Liver (tissue), 9 donors: ENCODE measurements around the gene NEU4. TPM values are rescaled to one million over a fixed set of nuclear protein-coding genes. Genes with fewer than 3 reads are reported as not detected.

ENCODE experiments used
- DNase-seq: peaks from one replicate; pipeline ENCODE4 v3.0.0-alpha.2; 2017; ENCODE audit warnings: low spot score
- H3K27ac ChIP-seq, 2 donors: one replicate each; pipeline ENCODE4 v1.7.0; 2013; ENCODE audit warnings: inconsistent platforms in 2 of 2, low read length in 2 of 2, control low read depth in 1 of 2, low read depth in 1 of 2, mild to moderate bottlenecking in 1 of 2
- H3K27me3 ChIP-seq, 4 donors: one replicate each; pipeline versions ENCODE4 v1.6.1 to v1.7.0; 2013; ENCODE audit warnings: low read length in 3 of 4, inconsistent platforms in 1 of 4, mild to moderate bottlenecking in 1 of 4, moderate library complexity in 1 of 4; ENCODE audit not compliant: control insufficient read depth in 4 of 4, insufficient read depth in 4 of 4
- H3K36me3 ChIP-seq, 4 donors: one replicate each; pipeline versions ENCODE4 v1.6.1 to v1.7.0; 2013; ENCODE audit warnings: low read length in 3 of 4, mild to moderate bottlenecking in 3 of 4, low read depth in 1 of 4, moderate library complexity in 1 of 4; ENCODE audit not compliant: control insufficient read depth in 4 of 4, insufficient read depth in 3 of 4
- H3K4me1 ChIP-seq, 4 donors: one replicate each; pipeline versions ENCODE4 v1.6.1 to v1.7.0; 2013; ENCODE audit warnings: low read length in 3 of 4, mild to moderate bottlenecking in 3 of 4, moderate library complexity in 1 of 4; ENCODE audit not compliant: control insufficient read depth in 4 of 4, insufficient read depth in 4 of 4
- H3K4me3 ChIP-seq, 3 donors: one replicate each; pipeline versions ENCODE4 v1.6.1 to v1.7.0; 2013; ENCODE audit warnings: low read length in 3 of 3, control low read depth in 1 of 3, low read depth in 1 of 3, mild to moderate bottlenecking in 1 of 3
- H3K9ac ChIP-seq, 2 donors: one replicate each; pipeline ENCODE4 v1.7.0; 2013; ENCODE audit warnings: low read length in 2 of 2, mild to moderate bottlenecking in 2 of 2, moderate library complexity in 2 of 2, control low read depth in 1 of 2, low read depth in 1 of 2
- H3K9me3 ChIP-seq, 4 donors: one replicate each; pipeline versions ENCODE4 v1.6.1 to v1.7.0; 2013; ENCODE audit warnings: low read length in 3 of 4; ENCODE audit not compliant: control insufficient read depth in 4 of 4
- ATF3 ChIP-seq: IDR thresholded peaks from 2 replicates; pipeline ENCODE4 v1.6.1; 2016; ENCODE audit warnings: antibody characterized with exemption
- CTCF ChIP-seq: fragments of 150-350 bp; IDR thresholded peaks from 2 replicates; pipeline ENCODE4 v1.5.1; 2017; ENCODE audit warnings: improper control_type of control experiment, low read depth, low read length; ENCODE audit not compliant: missing input control
- EGR1 ChIP-seq, 2 donors: IDR thresholded peaks; 2 replicates each; pipeline ENCODE4 v1.6.1; 2016 to 2018; ENCODE audit warnings: antibody characterized with exemption in 2 of 2, low read depth in 2 of 2
- FOXA1 ChIP-seq: IDR thresholded peaks from 2 replicates; pipeline ENCODE4 v1.6.1; 2016; ENCODE audit warnings: antibody characterized with exemption
- FOXA2 ChIP-seq: IDR thresholded peaks from 2 replicates; pipeline ENCODE4 v1.6.1; 2016; ENCODE audit warnings: antibody characterized with exemption
- GABPA ChIP-seq, 2 donors: IDR thresholded peaks in 1 of 2; conservative IDR thresholded peaks in 1 of 2; 2 replicates each; pipeline ENCODE4 v1.6.1; 2016; ENCODE audit warnings: antibody characterized with exemption in 2 of 2, mild to moderate bottlenecking in 1 of 2, moderate library complexity in 1 of 2
- HNF4A ChIP-seq, 2 donors: conservative IDR thresholded peaks; 2 replicates each; pipeline ENCODE4 v1.6.1; 2016; ENCODE audit warnings: antibody characterized with exemption in 2 of 2, mild to moderate bottlenecking in 2 of 2
- HNF4G ChIP-seq: IDR thresholded peaks from 2 replicates; pipeline ENCODE4 v1.6.1; 2016; ENCODE audit warnings: antibody characterized with exemption
- JUND ChIP-seq, 2 donors: IDR thresholded peaks; 2 replicates each; pipeline ENCODE4 v1.6.1; 2016; ENCODE audit warnings: antibody characterized with exemption in 2 of 2
- MAX ChIP-seq: IDR thresholded peaks from 2 replicates; pipeline ENCODE4 v1.6.1; 2016; ENCODE audit warnings: antibody characterized with exemption
- NR2F2 ChIP-seq: IDR thresholded peaks from 2 replicates; pipeline ENCODE4 v1.6.1; 2016; ENCODE audit warnings: antibody characterized with exemption
- RAD21 ChIP-seq, 2 donors: IDR thresholded peaks; 2 replicates each; pipeline ENCODE4 v1.6.1; 2016; ENCODE audit warnings: antibody characterized with exemption in 2 of 2, mild to moderate bottlenecking in 2 of 2
- REST ChIP-seq: IDR thresholded peaks from 2 replicates; pipeline ENCODE4 v1.6.1; 2016; ENCODE audit warnings: antibody characterized with exemption, mild to moderate bottlenecking
- RXRA ChIP-seq, 2 donors: IDR thresholded peaks; 2 replicates each; pipeline ENCODE4 v1.6.1; 2017 to 2018; ENCODE audit warnings: antibody characterized with exemption in 2 of 2, mild to moderate bottlenecking in 1 of 2
- SP1 ChIP-seq: IDR thresholded peaks from 2 replicates; pipeline ENCODE4 v1.6.1; 2018; ENCODE audit warnings: antibody characterized with exemption, mild to moderate bottlenecking
- TAF1 ChIP-seq: conservative IDR thresholded peaks from 2 replicates; pipeline ENCODE4 v1.6.1; 2016; ENCODE audit warnings: antibody characterized with exemption, mild to moderate bottlenecking
- YY1 ChIP-seq: IDR thresholded peaks from 2 replicates; pipeline ENCODE4 v1.6.1; 2016; ENCODE audit warnings: antibody characterized with exemption, mild to moderate bottlenecking
- ZBTB33 ChIP-seq: IDR thresholded peaks from 2 replicates; pipeline ENCODE4 v1.6.1; 2016; ENCODE audit warnings: antibody characterized with exemption
- WGBS: extraction: QIAGEN DNeasy Blood & Tissue Kit; methylation state at CpG from one replicate; pipeline ENCODE4 v1.1.7; 2013; 5-methylcytosine and 5-hydroxymethylcytosine counted together
- polyA plus RNA-seq, 2 donors: library from polyadenylated mRNA; stranded (reverse) in 1 of 2; unstranded in 1 of 2; fragments of 200-250 nt in 1 of 2; fragments of >200 nt in 1 of 2; fragmentation: Nextera tagmentation in 1 of 2; extraction: Ambion mirVana in 1 of 2; gene quantifications; one replicate each; pipeline versions ENCODE4 v1.2.1 to v1.2.3, GENCODE V29; 2013 to 2015
- total RNA-seq, 2 donors: library from RNA; depleted of rRNA; stranded (reverse); fragments of >200 nt; gene quantifications; one replicate each; pipeline ENCODE4 v1.2.3, GENCODE V29; 2014
- donor health status: healthy.
- donor health status: healthy.
- donor health status: healthy.
- donor health status: healthy.
- donor health status: healthy.

NEU4 gene
- total and polyA plus RNA-seq, 4 donors, result 5.4 to 58.4 (median 35.1) TPM

GRCh38 chr2:241853651-241854341 lies 44.8 kb downstream of the NEU4 start:
- 91% methylated on average over 27 of the region's 27 CpGs for WGBS
- no peak for DNase-seq

More at GRCh38 chr2:241853651-241854341, 44.8 kb downstream of the NEU4 start:
- Histone ChIP-seq H3K4me3 (no peak overlapping the region), H3K4me1 (peaks cover 0 to 4% (median 0%) of the 10 kb centered on the region in 4 donors), H3K9me3 (no peaks in the 10 kb centered on the region), H3K27ac (no peak overlapping the region), H3K36me3 (no peaks in the 10 kb centered on the region), H3K27me3 (no peaks in the 10 kb centered on the region), H3K9ac (no peak overlapping the region)
- TF ChIP-seq REST (no peak), HNF4A (conservative IDR thresholded peaks at IDR 0.05) (no peak), JUND (IDR thresholded peaks at IDR 0.05) (no peak), GABPA (IDR thresholded peaks at IDR 0.05 in 1 of 2, conservative IDR thresholded peaks at IDR 0.05 in 1 of 2) (no peak), RXRA (IDR thresholded peaks at IDR 0.05) (no peak), CTCF (no peak), HNF4G (no peak), SP1 (no peak), YY1 (no peak), TAF1 (no peak), NR2F2 (no peak), ATF3 (no peak), ZBTB33 (no peak), FOXA2 (no peak), RAD21 (IDR thresholded peaks at IDR 0.05) (no peak), MAX (no peak), EGR1 (IDR thresholded peaks at IDR 0.05; ENCODE audit: low read depth in 2 of 2) (no peak), FOXA1 (no peak)
